PFSK-1 (cell line): ENCODE measurements around the gene CNOT3.

Experiments used
- FOXP2 ChIP-seq: optimal IDR thresholded peaks from 2 replicates; pipeline ENCODE3; 2011; ENCODE audit warnings: borderline replicate concordance, control low read depth, inconsistent platforms; ENCODE audit not compliant: insufficient read depth; ENCODE audit errors: extremely low read length, extremely low read depth
- POLR2AphosphoS5 ChIP-seq: IDR thresholded peaks from 2 replicates; pipeline ENCODE4 v1.6.1; 2012; ENCODE audit warnings: low read depth, mild to moderate bottlenecking, control low read depth, low read length, moderate library complexity
- SIN3A ChIP-seq: IDR thresholded peaks from 2 replicates; pipeline ENCODE4 v1.6.1; 2012; ENCODE audit warnings: mild to moderate bottlenecking, low read length, moderate library complexity, borderline replicate concordance; ENCODE audit not compliant: insufficient read depth
- TAF1 ChIP-seq: IDR thresholded peaks from 2 replicates; pipeline ENCODE4 v1.6.1; 2012; ENCODE audit warnings: low read length, control low read depth, borderline replicate concordance; ENCODE audit not compliant: insufficient read depth
- TF ChIP-seq, protein P1 (sequence below), 2 experiments: IDR thresholded peaks; 2 replicates each; pipeline versions ENCODE4 v1.6.1 to v1.8.0; 2011 to 2012; ENCODE audit warnings: low read depth in 2 of 2, low read length in 2 of 2, control low read depth in 1 of 2, inconsistent platforms in 1 of 2, mild to moderate bottlenecking in 1 of 2, moderate library complexity in 1 of 2; ENCODE audit not compliant: insufficient read depth in 1 of 2

Gene CNOT3

DNA sequence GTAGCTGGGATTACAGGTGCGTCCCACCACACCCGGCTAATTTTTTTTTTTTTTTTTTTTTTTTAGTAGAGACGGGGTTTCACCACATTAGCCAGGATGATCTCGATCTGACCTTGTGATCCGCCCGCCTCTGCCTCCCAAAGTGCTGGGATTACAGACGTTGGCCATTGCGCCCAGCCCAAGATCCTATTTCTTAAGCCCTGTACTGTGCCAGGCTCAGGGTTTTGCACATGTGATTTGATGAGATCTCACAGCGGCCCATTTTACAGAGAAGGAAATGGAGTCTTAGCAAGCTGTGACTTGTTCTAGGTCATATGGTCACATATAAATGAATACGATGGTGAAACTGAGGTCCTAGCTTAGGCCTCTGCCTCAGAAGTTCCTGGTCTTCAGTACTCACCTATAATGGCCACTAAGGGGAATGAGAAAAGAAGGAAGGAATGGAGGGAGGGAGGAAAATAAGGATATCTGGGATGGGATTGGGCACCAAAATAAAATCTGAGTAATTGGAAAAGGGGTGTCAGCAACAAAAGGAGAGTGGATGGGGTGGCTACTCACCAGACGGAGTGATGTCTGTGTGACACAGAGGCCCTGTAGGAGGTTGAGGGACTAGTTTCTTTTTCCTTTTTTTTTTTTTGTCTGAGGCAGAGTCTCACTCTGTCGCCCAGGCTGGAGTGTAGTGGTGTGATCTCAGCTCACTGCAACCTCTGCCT is 38.2 kb upstream of the CNOT3 start:
- TF ChIP-seq POLR2AphosphoS5 = no peak
- no peak for TF ChIP-seq FOXP2
- TF ChIP-seq SIN3A = no peak
- TF ChIP-seq, protein P1, sequence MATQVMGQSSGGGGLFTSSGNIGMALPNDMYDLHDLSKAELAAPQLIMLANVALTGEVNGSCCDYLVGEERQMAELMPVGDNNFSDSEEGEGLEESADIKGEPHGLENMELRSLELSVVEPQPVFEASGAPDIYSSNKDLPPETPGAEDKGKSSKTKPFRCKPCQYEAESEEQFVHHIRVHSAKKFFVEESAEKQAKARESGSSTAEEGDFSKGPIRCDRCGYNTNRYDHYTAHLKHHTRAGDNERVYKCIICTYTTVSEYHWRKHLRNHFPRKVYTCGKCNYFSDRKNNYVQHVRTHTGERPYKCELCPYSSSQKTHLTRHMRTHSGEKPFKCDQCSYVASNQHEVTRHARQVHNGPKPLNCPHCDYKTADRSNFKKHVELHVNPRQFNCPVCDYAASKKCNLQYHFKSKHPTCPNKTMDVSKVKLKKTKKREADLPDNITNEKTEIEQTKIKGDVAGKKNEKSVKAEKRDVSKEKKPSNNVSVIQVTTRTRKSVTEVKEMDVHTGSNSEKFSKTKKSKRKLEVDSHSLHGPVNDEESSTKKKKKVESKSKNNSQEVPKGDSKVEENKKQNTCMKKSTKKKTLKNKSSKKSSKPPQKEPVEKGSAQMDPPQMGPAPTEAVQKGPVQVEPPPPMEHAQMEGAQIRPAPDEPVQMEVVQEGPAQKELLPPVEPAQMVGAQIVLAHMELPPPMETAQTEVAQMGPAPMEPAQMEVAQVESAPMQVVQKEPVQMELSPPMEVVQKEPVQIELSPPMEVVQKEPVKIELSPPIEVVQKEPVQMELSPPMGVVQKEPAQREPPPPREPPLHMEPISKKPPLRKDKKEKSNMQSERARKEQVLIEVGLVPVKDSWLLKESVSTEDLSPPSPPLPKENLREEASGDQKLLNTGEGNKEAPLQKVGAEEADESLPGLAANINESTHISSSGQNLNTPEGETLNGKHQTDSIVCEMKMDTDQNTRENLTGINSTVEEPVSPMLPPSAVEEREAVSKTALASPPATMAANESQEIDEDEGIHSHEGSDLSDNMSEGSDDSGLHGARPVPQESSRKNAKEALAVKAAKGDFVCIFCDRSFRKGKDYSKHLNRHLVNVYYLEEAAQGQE (IDR thresholded peaks at IDR 0.05; ENCODE audit: insufficient read depth in 1 of 2, low read depth in 2 of 2, low read length in 2 of 2) = no peak
- TF ChIP-seq TAF1 = no peak

DNA sequence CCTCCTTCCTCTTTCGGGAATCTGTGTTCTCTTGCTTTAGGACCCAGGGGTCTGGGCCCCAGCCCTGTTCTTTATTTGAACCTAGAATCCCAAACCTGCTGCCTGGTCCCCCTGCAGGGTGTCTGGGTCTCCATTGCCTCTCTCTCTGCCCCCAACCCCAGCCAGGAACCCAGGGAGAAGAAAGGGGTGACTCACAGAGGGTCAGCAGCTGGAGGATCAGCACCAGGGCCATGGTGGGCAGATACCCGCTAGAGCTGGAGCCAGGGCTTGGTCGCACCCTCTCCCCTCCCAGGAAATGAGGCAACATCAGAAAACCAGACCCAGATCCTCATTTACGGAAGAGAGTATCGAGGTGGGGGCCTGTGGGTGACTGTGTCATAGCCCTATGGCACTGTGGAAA is 37.0 kb upstream of the CNOT3 start, which contains the start of gene OSCAR:
TSS of gene OSCAR (minus strand) at position 243 of the 400 bp plus-strand sequence. CDS start at position 232, 11 bp downstream.
- no peak for TF ChIP-seq TAF1
- TF ChIP-seq SIN3A = no peak
- TF ChIP-seq, protein P1 (IDR thresholded peaks at IDR 0.05; ENCODE audit: insufficient read depth in 1 of 2, low read depth in 2 of 2, low read length in 2 of 2) = no peak
- TF ChIP-seq FOXP2 = no peak

DNA sequence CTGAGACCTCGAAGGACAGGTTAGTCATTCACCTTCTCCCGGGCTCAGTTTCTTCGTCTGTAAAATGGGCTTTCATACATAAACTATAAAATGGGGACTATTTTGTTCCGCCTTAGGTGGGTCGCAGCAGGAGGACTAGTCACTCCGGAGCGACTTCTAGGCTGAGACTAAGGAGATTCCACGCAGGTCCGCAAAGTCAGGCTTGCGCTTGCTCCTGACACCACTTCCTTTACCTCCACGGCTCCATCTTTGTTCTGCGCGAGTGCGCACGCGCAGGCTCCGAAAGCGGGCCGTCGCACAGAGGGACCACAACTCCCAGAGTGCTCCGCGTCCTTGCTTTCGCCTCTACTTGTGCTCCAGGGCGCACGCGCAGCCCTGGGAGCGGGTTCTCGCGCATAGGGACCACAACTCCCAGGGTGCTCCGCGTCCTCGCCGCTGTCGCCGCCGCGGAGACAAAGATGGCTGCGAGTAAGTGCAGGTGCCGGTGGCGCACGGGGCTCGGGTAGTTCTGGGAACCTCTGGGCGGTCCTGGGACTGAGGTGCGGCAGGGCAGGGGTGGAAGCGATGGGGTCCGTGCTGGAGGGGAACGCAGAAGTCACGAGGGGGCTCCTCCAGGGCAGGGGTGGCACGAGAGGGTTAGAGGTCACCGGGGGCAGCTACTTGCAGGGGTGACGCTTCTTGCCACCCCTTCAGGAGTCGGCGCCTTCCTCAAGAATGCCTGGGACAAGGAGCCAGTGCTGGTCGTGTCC is 35.0 kb upstream of the CNOT3 start, which contains the start of gene NDUFA3:
TSS of gene NDUFA3 (plus strand) at position 435 of the 749 bp plus-strand sequence. CDS start at position 459, 24 bp downstream.
- TF ChIP-seq POLR2AphosphoS5 = peak; percentile 93
- no peak for TF ChIP-seq SIN3A
- TF ChIP-seq, protein P1 (IDR thresholded peaks at IDR 0.05; ENCODE audit: insufficient read depth in 1 of 2, low read depth in 2 of 2, low read length in 2 of 2) = 0 out of 4 replicates have a peak, but pooled peaks of 1 of the 2 experiments have one; percentile 25
- TF ChIP-seq TAF1 = peak; percentile 94; the same call in 1 of the 2 replicates
- peak; percentile 72 for TF ChIP-seq FOXP2

DNA sequence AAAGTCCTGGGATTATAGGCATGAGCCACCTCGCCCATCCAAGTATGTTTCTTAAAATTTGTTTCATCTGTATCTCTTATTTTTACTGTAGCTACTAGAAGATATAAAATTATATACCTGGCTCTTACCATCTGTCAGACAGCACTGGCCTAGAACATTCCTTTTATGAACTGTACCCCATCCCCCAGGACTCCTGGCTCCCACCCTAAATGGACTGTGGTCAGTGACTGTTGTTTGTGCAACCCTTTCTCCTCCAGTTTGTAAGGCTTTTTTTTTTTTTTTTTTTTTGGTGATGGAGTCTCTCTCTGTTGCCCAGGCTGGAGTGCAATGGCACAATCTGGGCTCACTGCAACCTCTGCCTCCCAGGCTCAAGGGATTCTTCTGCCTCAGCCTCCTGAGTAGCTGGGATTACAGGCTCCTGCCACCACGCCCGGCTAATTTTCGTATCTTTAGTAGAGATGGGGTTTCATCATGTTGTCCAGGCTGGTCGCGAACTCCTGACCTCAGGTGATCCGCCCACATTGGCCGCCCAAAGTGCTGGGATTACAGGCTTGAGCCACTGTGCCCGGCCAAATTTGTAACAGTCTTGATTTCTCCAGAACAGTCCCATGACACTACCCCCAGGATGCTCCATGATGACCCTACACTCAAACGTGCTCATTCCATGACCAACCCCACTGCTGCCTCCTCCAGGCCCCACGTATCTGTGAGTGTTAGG is 32.4 kb upstream of the CNOT3 start:
- TF ChIP-seq SIN3A (no peak), FOXP2 (no peak), POLR2AphosphoS5 (no peak), TAF1 (no peak)
- TF ChIP-seq, protein P1 (IDR thresholded peaks at IDR 0.05; ENCODE audit: insufficient read depth in 1 of 2, low read depth in 2 of 2, low read length in 2 of 2) = no peak
